AG10803 (cell line): Measurements from ENCODE around the gene TEX53.

Source experiments
- DNase-seq: peaks from one replicate; pipeline ENCODE4 v3.0.0; 2010; ENCODE audit warnings: low read depth
- H3K4me3 ChIP-seq: 2 replicates; pipeline ENCODE4 v1.5.1; 2011; ENCODE audit warnings: mild to moderate bottlenecking, low read length, control low read depth
- TF ChIP-seq, protein P1 (sequence below): conservative IDR thresholded peaks from 2 replicates; pipeline ENCODE4 v1.5.1; 2011; ENCODE audit warnings: mild to moderate bottlenecking, low read length, control low read depth, inconsistent platforms

Gene TEX53

DNA sequence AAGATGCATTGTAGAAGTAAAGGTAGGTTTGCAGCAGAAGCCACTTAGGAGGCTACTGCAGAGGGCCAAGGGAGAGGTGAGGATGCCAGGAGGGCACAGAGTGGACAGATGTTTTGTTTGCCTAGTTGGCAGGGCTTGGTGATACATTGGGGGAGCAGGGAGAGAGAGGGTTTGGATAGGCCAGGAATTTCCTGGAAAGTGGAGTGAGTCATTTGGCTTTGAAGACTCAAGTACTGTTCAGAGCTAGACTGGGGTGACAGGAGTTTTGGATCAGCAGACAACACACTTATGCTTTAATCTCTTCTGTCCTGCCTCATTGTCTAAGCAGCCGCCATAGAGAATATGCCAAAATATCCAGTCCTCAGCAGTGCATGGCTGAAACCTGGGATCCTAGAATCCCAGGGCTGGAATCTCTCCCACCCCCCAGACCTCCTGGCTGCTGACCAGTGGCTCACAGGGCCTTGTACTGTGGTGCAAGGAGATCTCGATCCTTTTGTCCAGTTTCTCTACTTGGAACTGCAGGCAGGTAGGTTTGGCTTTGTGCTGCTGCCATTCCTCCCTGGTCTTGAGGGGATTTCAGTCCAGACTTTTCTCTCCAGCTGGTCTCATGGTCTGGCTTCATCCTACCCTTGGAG is 35.5 kb downstream of the TEX53 start:
- DNase-seq, result peak; percentile 81
- TF ChIP-seq, protein P1, sequence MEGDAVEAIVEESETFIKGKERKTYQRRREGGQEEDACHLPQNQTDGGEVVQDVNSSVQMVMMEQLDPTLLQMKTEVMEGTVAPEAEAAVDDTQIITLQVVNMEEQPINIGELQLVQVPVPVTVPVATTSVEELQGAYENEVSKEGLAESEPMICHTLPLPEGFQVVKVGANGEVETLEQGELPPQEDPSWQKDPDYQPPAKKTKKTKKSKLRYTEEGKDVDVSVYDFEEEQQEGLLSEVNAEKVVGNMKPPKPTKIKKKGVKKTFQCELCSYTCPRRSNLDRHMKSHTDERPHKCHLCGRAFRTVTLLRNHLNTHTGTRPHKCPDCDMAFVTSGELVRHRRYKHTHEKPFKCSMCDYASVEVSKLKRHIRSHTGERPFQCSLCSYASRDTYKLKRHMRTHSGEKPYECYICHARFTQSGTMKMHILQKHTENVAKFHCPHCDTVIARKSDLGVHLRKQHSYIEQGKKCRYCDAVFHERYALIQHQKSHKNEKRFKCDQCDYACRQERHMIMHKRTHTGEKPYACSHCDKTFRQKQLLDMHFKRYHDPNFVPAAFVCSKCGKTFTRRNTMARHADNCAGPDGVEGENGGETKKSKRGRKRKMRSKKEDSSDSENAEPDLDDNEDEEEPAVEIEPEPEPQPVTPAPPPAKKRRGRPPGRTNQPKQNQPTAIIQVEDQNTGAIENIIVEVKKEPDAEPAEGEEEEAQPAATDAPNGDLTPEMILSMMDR, result no peak

DNA sequence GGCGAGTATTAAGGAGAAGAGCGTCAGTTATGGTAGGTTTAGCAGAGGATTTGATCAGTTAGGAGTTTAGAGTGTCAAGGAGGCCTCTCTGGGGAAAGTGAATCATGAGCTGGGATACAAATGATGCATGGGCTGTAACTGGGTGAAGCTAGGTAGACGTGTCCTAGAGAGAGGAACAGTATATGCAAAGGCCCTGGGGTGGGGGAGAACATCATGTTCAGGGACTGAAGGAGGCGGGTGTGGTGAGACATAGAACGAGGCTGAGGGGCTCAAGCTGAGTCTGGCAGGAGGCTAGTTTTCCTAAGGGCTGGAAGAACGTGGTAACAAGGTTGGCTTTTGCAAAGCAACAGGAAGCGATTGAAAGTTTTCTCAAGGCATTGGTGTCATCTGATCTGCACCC is 36.0 kb downstream of the TEX53 start:
- H3K4me3 ChIP-seq, result no peak overlapping the region
- TF ChIP-seq, protein P1, result no peak
- DNase-seq, result no peak

More for the DNA sequence above, 35.5 kb downstream of the TEX53 start:
- no peak overlapping the region for H3K4me3 ChIP-seq

DNA sequence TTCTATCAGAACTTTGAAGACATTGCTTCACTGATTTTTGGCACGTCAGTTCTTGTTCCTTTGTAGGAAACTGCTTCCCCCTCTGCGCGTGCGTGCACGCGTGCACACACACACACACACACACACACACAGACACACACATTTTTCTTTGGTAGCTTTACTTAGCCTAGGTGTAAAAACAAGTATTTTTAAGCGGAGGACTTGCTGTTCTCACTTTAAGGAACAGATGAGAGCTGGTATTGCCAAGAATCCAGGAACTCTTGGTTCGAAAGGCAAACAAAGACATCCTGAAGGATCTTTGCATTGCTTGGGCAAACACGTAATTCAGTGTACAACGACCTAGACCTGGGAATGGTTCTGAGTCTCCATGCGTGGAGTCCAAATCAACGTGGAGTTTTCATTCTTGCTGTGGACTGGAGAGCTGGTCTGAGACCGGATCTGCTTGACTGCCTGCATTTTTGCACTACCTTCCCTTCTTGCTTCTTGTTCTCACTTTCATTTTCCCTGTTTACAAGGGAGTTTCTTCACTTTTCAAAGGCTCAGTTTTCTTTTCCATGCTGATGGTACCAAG is 38.3 kb downstream of the TEX53 start:
- no peak overlapping the region for H3K4me3 ChIP-seq
- TF ChIP-seq, protein P1, result no peak
- no peak for DNase-seq

DNA sequence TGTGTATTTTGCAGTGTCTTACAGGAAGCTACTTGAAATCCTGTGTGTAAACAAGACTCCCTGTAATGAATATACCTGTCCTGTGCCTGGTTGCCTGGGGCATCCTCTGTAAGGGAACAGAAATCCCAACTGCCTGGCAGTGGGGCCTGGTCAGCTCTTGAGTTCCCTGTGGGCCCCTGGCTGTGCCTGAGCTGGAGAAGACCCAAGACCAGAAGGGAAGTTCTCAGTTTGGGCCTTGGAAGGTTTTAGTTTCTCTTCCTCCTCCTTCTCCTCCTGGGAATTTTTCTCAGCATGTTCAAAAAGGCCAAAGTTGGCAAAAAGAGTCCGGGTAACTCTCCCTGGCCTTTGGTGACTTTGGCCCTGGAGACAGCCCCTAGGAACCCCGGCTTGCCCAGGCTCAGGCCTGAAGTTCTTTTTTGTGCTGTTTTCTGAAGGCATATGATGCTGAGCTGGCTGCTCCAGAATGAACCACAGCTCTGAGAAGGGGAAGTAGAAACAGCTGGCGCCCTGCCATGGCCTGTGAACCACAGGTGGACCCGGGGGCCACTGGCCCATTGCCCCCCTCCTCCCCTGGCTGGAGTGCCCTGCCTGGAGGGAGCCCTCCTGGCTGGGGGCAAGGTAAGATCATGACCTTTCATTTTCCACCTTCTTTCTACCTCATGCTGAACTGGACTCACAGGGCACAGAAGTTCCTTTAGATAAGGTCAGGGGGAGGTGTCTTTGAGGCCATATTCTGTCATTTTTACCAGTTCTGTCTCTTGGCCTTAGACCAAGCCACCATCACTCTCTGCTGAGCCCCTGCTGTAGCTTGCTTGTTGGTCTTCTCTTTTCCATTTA is 40.7 kb downstream of the TEX53 start:
- TF ChIP-seq, protein P1, result no peak
- DNase-seq, result no peak
- no peak overlapping the region for H3K4me3 ChIP-seq

DNA sequence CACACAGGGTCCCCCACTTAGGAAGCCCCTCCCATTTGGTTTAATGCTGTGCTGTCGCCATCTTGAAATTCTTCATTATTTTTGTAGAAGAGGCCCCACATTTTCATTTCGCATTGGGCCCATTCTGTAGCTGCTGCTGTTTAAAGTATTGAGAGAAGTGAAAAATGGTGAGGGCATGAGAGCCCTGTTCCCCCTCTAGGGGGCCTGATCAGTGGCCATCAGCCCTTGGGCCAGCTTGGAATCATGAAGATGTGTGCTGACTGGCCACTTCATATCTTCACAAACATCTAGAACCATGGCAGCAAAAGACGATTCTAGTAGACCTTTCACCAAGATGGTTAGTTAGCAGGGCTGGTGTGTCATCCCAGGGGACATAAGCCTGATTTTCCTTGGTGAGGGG is 43.2 kb downstream of the TEX53 start:
- no peak overlapping the region for H3K4me3 ChIP-seq

DNA sequence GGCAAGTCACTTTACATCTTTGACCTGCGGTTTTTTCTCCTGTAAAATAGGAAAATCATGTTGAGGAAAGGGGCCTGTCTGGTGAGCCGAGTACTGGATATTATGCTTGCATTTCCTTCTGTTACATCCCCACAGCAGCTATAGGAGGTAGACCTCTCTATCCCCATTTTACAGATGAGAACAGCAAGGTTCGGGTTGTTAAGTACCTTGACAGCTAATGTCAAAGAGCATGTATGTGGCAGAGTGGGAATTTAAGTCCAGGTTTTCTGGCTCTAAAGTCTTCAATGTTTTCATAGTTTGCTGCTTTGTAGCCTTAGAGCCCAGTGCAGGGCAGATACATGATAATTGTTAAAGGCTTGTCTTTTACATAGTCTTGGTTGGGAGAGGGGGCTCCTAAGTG is 43.7 kb downstream of the TEX53 start:
- no peak overlapping the region for H3K4me3 ChIP-seq
- TF ChIP-seq, protein P1, result no peak
- DNase-seq, result no peak

More for the DNA sequence above, 43.2 kb downstream of the TEX53 start:
- no peak for DNase-seq
- TF ChIP-seq, protein P1, result no peak
